HepG2 (cell line): ENCODE results near the gene PHACTR1. TPM values are rescaled to one million over a fixed set of nuclear protein-coding genes. Genes with fewer than 3 reads are reported as not detected.

Experiments
- ATAC-seq: fragments of 200-7000 bp; cut with Tn5 transposase; 3 replicates; pipeline ENCODE4 v1.9.1; 2020; ENCODE audit warnings: mild to moderate bottlenecking, moderate library complexity
- BruUV-seq: library from RNA; stranded (reverse); fragments of 400-500 nt; replicated peaks from 2 replicates; lab custom pipeline; 2021; lab: Mats Ljungman, UMichigan
- CTCF ChIA-PET: fragments of 300-600 bp; formaldehyde crosslinking; extraction: SDS; loops from one replicate; lab custom pipeline; 2021; ENCODE audit warnings: low total read pairs, inconsistent platforms, low intra/inter-chr PET ratio; lab: Yijun Ruan, JAX
- POLR2A ChIA-PET: fragments of 350-600 bp; sonication (Branson Sonifier 250); formaldehyde crosslinking; loops from one replicate; lab custom pipeline; 2020; ENCODE audit warnings: antibody characterized with exemption, inconsistent platforms; lab: Yijun Ruan, JAX
- DNase-seq: peaks from one replicate; pipeline ENCODE4 v3.0.0-alpha.2; 2015; ENCODE audit warnings: low spot score
- FAIRE-seq: peaks from 3 replicates; lab custom pipeline; 2011; peaks lifted over from hg19 to GRCh38; lab: Jason Lieb, UNC
- H2AFZ ChIP-seq: one replicate; pipeline ENCODE4 v1.6.1; 2011; ENCODE audit warnings: low read length, inconsistent platforms
- H3K27ac ChIP-seq: fragments of 300-600 bp; 3 replicates; pipeline ENCODE4 v1.8.0; 2011; ENCODE audit warnings: mixed run types, mild to moderate bottlenecking, mixed read lengths, low read length, inconsistent platforms; ENCODE audit not compliant: insufficient read depth; ENCODE audit errors: extremely low read length
- H3K27me3 ChIP-seq, 2 experiments: fragments of 200-600 bp in 1 of 2; 2 replicates in 1 of 2; 3 replicates in 1 of 2; pipeline versions ENCODE4 v1.6.0 to v1.8.0; 2011; ENCODE audit warnings: low read length in 2 of 2, mild to moderate bottlenecking in 2 of 2, moderate library complexity in 2 of 2, inconsistent platforms in 1 of 2; ENCODE audit not compliant: insufficient read depth in 2 of 2, control insufficient read depth in 1 of 2
- H3K36me3 ChIP-seq, 2 experiments: fragments of 200-600 bp in 1 of 2; replicated peaks in 1 of 2; 2 replicates in 1 of 2; 3 replicates in 1 of 2; pipeline versions ENCODE4 v1.5.1 to v1.8.0; 2011; ENCODE audit warnings: low read length in 2 of 2, inconsistent platforms in 1 of 2; ENCODE audit not compliant: insufficient read depth in 2 of 2, control insufficient read depth in 1 of 2
- H3K4me1 ChIP-seq: 2 replicates; pipeline ENCODE4 v1.5.1; 2012; ENCODE audit warnings: low read length, inconsistent platforms; ENCODE audit not compliant: insufficient read depth
- H3K4me2 ChIP-seq: 2 replicates; pipeline ENCODE4 v1.6.0; 2011; ENCODE audit warnings: low read depth, low read length, inconsistent platforms
- H3K4me3 ChIP-seq, 3 experiments: fragments of 200-600 bp in 1 of 3; sonication (generic), shearing (Covaris generic) in 1 of 3; replicated peaks in 1 of 3; 2 replicates each; pipeline ENCODE4 v1.5.1; 2011 to 2016; ENCODE audit warnings: low read length in 3 of 3, inconsistent platforms in 2 of 3, low read depth in 2 of 3, mild to moderate bottlenecking in 2 of 3, control low read depth in 1 of 3, mixed read lengths in 1 of 3; ENCODE audit not compliant: insufficient read depth in 1 of 3
- H3K79me2 ChIP-seq: one replicate; pipeline ENCODE4 v1.6.1; 2011; ENCODE audit warnings: low read length, inconsistent platforms; ENCODE audit not compliant: insufficient read depth
- H3K9ac ChIP-seq: 2 replicates; pipeline ENCODE4 v1.6.0; 2011; ENCODE audit warnings: mild to moderate bottlenecking, low read depth, low read length, inconsistent platforms; ENCODE audit not compliant: insufficient read depth
- H3K9me3 ChIP-seq: 2 replicates; pipeline ENCODE4 v1.5.1; 2012; ENCODE audit warnings: mild to moderate bottlenecking, low read length
- H4K20me1 ChIP-seq: 2 replicates; pipeline ENCODE4 v1.6.0; 2011; ENCODE audit warnings: inconsistent platforms, mild to moderate bottlenecking, low read length, moderate library complexity; ENCODE audit not compliant: insufficient read depth
- MAFF ChIP-seq: IDR thresholded peaks from 2 replicates; pipeline ENCODE4 v1.6.1; 2011; ENCODE audit warnings: low read depth, low read length, improper control_type of control experiment
- MAFK ChIP-seq, 2 experiments: IDR thresholded peaks in 1 of 2; conservative IDR thresholded peaks in 1 of 2; 2 replicates each; pipeline ENCODE4 v1.6.1; 2011; ENCODE audit warnings: improper control_type of control experiment in 2 of 2, low read length in 2 of 2
- MNT ChIP-seq: fragments of 450-650 bp; IDR thresholded peaks from 2 replicates; pipeline ENCODE4 v1.6.1; 2016
- SRY ChIP-seq: sonication (generic); formaldehyde crosslinking; IDR thresholded peaks from 2 replicates; pipeline ENCODE4 v1.8.0; 2022; ENCODE audit warnings: mild to moderate bottlenecking, missing genetic modification reagents
- ZNF10 ChIP-seq: sonication (generic); formaldehyde crosslinking; IDR thresholded peaks from 2 replicates; pipeline ENCODE4 v1.4.0; 2020; ENCODE audit warnings: mild to moderate bottlenecking, low read depth, missing genetic modification reagents, borderline replicate concordance
- ZNF747 ChIP-seq: sonication (generic); formaldehyde crosslinking; IDR thresholded peaks from 2 replicates; pipeline ENCODE4 v1.8.1; 2023; ENCODE audit warnings: missing genetic modification reagents, mild to moderate bottlenecking, borderline replicate concordance
- WGBS: methylation state at CpG from one replicate; pipeline ENCODE4 v1.1.6; 2017; ENCODE audit warnings: low lambda C conversion rate; 5-methylcytosine and 5-hydroxymethylcytosine counted together
- in situ Hi-C: cut with HindIII; loops from 2 replicates; pipeline ENCODE4 v1.10.0; 2017; ENCODE audit warnings: low pct_unique_long_range_greater_than_20kb; ENCODE audit not compliant: extremely low pct_ligation_motif_present
- intact Hi-C: fragments of 100-400 bp; cut with micrococcal nuclease; formaldehyde crosslinking; loops from one replicate; pipeline ENCODE4 v1.10.0; 2022; ENCODE audit not compliant: unreplicated experiment
- polyA plus RNA-seq, 8 experiments: library from polyadenylated mRNA; depleted of rRNA in 3 of 8; stranded (reverse) in 7 of 8; unstranded in 1 of 8; fragments of >200 nt; fragmentation: Illumina TruSeq in 4 of 8; extraction: Trizol in 4 of 8; gene quantifications; 2 replicates each; pipeline versions ENCODE4 v1.2.1 to v1.2.3, GENCODE V29; 2011 to 2016; ENCODE audit warnings: low read depth in 4 of 8, missing spikeins in 1 of 8, mixed read lengths in 1 of 8; ENCODE audit not compliant: insufficient read depth in 1 of 8
- total RNA-seq, 5 experiments: library from RNA; depleted of rRNA; stranded (reverse); fragments of >200 nt; fragmentation: Illumina TruSeq; extraction: Trizol; gene quantifications; 2 replicates each; pipeline ENCODE4 v1.2.3, GENCODE V29; 2016; ENCODE audit warnings: low read depth in 1 of 5

Gene PHACTR1
- total and polyA plus RNA-seq, 2 of the 13 experiments (the other 11 are each of a cell fraction or from before 2014, with no cell fraction given) = 0.09 TPM; not detected in 1

DNA sequence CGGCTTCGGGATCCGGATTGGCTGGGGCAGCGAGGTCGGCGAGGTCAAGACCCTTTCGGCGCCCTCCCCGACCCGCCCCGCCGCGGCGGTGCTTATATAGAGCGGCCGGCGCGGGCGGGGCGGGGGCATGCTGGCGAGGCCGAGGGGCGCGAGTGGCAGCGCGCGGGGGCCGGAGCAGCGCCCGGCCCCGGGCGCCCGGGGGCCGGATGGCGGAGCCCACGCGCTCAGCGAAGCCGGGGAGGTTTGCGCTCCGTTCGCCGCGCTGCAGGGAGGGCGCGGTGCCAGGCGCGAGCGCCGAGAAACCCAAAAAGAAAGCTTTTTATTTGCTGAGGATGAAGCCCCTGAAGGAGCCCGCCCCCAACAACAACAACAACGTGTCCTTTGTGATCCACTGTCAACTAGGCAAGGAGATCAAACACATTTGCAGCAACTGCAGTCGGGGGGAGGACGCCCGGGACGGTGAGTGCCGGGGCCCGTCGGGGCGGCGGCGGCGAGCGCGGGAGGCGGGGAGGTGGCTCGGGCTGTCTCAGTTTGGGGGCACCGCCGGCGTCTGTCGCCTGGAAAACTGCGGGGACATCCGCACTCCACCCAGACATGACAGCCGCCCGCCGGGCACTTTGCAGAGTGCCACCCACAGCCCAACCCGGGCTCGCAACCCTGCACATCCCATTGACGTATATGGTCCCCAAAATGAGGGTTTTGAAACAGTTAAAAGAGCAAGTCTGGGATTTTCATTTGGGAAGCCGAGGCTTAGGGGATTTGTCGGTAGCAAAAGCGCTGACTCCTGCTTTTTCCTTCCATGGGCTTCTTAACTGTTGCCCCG, 297.3 kb downstream of the PHACTR1 start:
- DNase-seq (no peak), ATAC-seq (no peak; the same call in 2 of the 3 replicates), FAIRE-seq (no peak)
- no peak overlapping the region for H3K4me2 ChIP-seq
- in situ Hi-C loops = no loop called here
- no TSS peak for BruUV-seq
- H3K79me2 ChIP-seq = no peaks in the 10 kb centered on the region
- H2AFZ ChIP-seq = no peak overlapping the region
- H3K36me3 ChIP-seq = no peaks in the 10 kb centered on the region
- ChIA-PET POLR2A (no interaction called here), CTCF (no interaction called here)
- peaks cover 16 to 62% of the 10 kb centered on the region in 2 experiments for H3K27me3 ChIP-seq
- no peaks in the 10 kb centered on the region for H4K20me1 ChIP-seq
- no peak overlapping the region for H3K27ac ChIP-seq
- TF ChIP-seq MAFF = peak; percentile 63
- TF ChIP-seq SRY (CRISPR knock-in tag) = no peak
- no peak for TF ChIP-seq MNT
- peak; percentile 66 to 80; a peak in 3 of 4 replicates for TF ChIP-seq MAFK (conservative IDR thresholded peaks at IDR 0.05 in 1 of 2, IDR thresholded peaks at IDR 0.05 in 1 of 2; ENCODE audit: low read length in 2 of 2)
- no peak for TF ChIP-seq ZNF10 (CRISPR knock-in tag)
- no peak for TF ChIP-seq ZNF747
- no peak overlapping the region; a peak in 1 of 6 replicates for H3K4me3 ChIP-seq
- H3K9me3 ChIP-seq = no peaks in the 10 kb centered on the region
- intact Hi-C loops = no loop called here
- 28% methylated on average over 53 of the region's 83 CpGs for WGBS
- H3K4me1 ChIP-seq = no peaks in the 10 kb centered on the region
- H3K9ac ChIP-seq = no peak overlapping the region
